Measurements from ENCODE around the gene SOX1. TPM values are rescaled to one million over a fixed set of nuclear protein-coding genes. Genes with fewer than 3 reads are reported as not detected.

The SOX1 gene
- total and polyA plus RNA-seq, 9 of the 15 experiments (the other 6 are each of a cell fraction or from before 2014, with no cell fraction given): not detected

DNA sequence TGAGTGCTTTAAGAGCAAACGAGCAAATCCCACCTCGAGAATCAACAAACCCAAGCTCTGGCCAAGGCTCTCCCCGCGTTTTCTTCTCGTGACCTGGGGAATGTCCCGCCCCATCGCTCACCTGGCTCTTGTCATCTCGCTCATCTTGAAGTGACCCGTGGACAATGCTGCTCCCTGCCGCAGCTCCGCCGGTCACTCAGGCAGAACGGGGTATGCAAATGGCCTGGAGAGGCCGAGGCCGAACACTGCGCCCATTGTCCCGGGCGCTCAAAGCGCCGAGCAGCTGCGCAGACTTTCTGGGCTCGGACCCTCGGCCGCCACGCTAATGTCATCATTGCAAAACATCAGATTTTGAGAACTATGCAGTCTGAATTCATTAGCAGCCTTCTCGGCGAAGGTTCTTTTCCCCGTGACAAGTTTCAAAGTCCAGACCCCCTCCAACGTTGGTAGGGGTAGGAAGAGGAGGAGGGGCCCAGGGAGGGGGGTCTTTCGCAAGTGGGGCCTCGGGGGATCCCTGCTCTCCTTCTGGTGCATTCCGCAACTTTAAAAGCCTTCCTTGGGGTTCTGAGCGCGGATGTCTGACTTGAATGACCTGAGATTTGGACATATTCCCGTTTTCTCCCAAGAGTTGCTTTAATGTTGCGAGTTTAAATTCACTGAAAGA lies 39.7 kb downstream of the SOX1 start:
- FAIRE-seq: no peak
- Histone ChIP-seq H4K20me1 (replicated peaks; ENCODE audit: control insufficient read depth, insufficient read depth, low read length) (no peaks in the 10 kb centered on the region), H3K36me3 (ENCODE audit: control insufficient read depth, insufficient read depth, low read length) (no peaks in the 10 kb centered on the region), H3K9ac (ENCODE audit: insufficient read depth in 1 of 2, low read depth in 2 of 2, low read length in 2 of 2) (no peak overlapping the region), H3K79me2 (ENCODE audit: control insufficient read depth, insufficient read depth, low read length) (no peaks in the 10 kb centered on the region), H3K9me3 (replicated peaks; ENCODE audit: control insufficient read depth, insufficient read depth, low read depth, low read length) (no peaks in the 10 kb centered on the region), H3K4me3 (no peak overlapping the region), H2AFZ (ENCODE audit: low read depth, low read length) (no peak overlapping the region), H3K4me1 (replicated peaks in 1 of 2; ENCODE audit: control insufficient read depth in 2 of 2, insufficient read depth in 2 of 2, low read length in 2 of 2) (no peaks in the 10 kb centered on the region), H3K9me1 (ENCODE audit: control insufficient read depth, insufficient read depth, low read length) (no peaks in the 10 kb centered on the region), H3K27me3 (ENCODE audit: control insufficient read depth in 2 of 2, insufficient read depth in 2 of 2, low read length in 2 of 2) (peaks cover 3 to 28% of the 10 kb centered on the region in 2 experiments; a peak in 3 of 5 replicates), H3K27ac (ENCODE audit: extremely low read depth, low read depth, low read length) (no peak overlapping the region), H3K4me2 (ENCODE audit: insufficient read depth, low read length) (no peak overlapping the region)
- intact Hi-C loops (cut with micrococcal nuclease): no loop called here
- in situ Hi-C loops (cut with MboI): no loop called here
- ChIA-PET CTCF (ENCODE audit: low intra/inter-chr PET ratio) (no interaction called here), POLR2A (no interaction called here)
- no peak for DNase-seq (ENCODE audit: extremely low read depth in 1 of 4, low spot score in 3 of 4)
- TF ChIP-seq PHF21A (IDR thresholded peaks at IDR 0.05; ENCODE audit: borderline replicate concordance, low read depth) (no peak), NR2C1 (IDR thresholded peaks at IDR 0.05) (no peak), NR2C1 (tag; IDR thresholded peaks at IDR 0.05) (no peak), SRSF7 (optimal IDR thresholded peaks at IDR 0.05; ENCODE audit: low read depth, low read length) (no peak), DNMT1 (IDR thresholded peaks at IDR 0.05) (no peak), ZSCAN29 (IDR thresholded peaks at IDR 0.05) (no peak), ZFX (CRISPR knock-in tag; IDR thresholded peaks at IDR 0.05) (no peak), BCL6 (CRISPR knock-in tag; IDR thresholded peaks at IDR 0.05) (no peak), MEF2D (tag; conservative IDR thresholded peaks at IDR 0.05; ENCODE audit: low read depth) (no peak), ZNF239 (CRISPR knock-in tag; IDR thresholded peaks at IDR 0.05) (no peak), CC2D1A (IDR thresholded peaks at IDR 0.05) (no peak), ZKSCAN1 (IDR thresholded peaks at IDR 0.05; ENCODE audit: low read depth, low read length) (no peak), SRSF3 (IDR thresholded peaks at IDR 0.05; ENCODE audit: insufficient read depth, low read length) (no peak)
- TF ChIP-seq, protein P1, sequence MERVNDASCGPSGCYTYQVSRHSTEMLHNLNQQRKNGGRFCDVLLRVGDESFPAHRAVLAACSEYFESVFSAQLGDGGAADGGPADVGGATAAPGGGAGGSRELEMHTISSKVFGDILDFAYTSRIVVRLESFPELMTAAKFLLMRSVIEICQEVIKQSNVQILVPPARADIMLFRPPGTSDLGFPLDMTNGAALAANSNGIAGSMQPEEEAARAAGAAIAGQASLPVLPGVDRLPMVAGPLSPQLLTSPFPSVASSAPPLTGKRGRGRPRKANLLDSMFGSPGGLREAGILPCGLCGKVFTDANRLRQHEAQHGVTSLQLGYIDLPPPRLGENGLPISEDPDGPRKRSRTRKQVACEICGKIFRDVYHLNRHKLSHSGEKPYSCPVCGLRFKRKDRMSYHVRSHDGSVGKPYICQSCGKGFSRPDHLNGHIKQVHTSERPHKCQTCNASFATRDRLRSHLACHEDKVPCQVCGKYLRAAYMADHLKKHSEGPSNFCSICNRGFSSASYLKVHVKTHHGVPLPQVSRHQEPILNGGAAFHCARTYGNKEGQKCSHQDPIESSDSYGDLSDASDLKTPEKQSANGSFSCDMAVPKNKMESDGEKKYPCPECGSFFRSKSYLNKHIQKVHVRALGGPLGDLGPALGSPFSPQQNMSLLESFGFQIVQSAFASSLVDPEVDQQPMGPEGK (CRISPR knock-in tag; IDR thresholded peaks at IDR 0.05; ENCODE audit: borderline replicate concordance): no peak
- TF ChIP-seq, protein P2, sequence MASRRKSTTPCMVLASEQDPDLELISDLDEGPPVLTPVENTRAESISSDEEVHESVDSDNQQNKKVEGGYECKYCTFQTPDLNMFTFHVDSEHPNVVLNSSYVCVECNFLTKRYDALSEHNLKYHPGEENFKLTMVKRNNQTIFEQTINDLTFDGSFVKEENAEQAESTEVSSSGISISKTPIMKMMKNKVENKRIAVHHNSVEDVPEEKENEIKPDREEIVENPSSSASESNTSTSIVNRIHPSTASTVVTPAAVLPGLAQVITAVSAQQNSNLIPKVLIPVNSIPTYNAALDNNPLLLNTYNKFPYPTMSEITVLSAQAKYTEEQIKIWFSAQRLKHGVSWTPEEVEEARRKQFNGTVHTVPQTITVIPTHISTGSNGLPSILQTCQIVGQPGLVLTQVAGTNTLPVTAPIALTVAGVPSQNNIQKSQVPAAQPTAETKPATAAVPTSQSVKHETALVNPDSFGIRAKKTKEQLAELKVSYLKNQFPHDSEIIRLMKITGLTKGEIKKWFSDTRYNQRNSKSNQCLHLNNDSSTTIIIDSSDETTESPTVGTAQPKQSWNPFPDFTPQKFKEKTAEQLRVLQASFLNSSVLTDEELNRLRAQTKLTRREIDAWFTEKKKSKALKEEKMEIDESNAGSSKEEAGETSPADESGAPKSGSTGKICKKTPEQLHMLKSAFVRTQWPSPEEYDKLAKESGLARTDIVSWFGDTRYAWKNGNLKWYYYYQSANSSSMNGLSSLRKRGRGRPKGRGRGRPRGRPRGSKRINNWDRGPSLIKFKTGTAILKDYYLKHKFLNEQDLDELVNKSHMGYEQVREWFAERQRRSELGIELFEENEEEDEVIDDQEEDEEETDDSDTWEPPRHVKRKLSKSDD (conservative IDR thresholded peaks at IDR 0.05; ENCODE audit: low read length): no peak
- no TSS peak for BruUV-seq (replicated peaks)
- ATAC-seq: no peak
- under 1% methylated on average over 28 of the region's 36 CpGs for WGBS (ENCODE audit: insufficient coverage, low coverage, missing lambda C conversion rate)

Measured in K562 (cell line).